ENCODE data around the gene SYT15.
"Not testable (repeated sequence)": the region's sequence is repeated elsewhere in the genome, so short reads cannot be mapped to it uniquely, and the experiment has no call there.

SYT15 gene

DNA sequence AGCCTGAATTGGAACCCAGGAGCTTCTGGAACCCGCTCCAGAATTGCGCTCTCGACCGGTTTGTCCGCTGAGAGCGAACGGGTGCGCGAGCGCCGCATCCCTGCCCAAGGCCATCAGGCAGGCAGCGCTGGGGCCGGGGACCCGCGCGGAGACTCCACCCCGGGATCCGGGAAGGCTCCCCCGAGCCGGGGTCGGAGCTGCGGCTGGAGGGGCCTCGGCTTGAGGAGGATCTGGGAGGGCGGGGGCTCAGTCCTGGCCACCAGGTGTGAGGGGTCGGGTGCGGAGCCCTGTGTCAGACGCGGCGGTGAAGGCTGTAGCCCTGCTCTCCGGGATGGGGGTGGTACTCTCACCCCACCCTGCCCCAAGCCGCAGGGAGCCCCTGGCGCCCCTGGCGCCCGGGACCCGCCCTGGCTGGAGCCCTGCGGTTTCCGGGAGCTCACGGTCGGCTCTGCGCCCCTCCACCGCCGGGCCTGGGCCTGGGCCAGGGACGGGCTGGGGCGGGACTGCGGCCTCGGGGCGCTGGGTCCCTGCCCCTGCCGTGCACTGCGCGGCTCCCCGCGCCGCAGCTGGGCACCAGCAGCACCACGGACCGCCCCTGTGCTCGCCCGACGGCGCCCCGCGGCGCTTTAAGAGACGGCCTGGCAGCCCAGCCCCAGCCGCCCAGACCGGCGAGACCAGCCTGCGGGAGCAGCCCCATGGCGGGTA lies at the start of gene SYT15:
Gene SYT15 (plus strand): TSS at position 655 of the 705 bp plus-strand sequence. CDS start 41 bp downstream, at position 696.
- DNase-seq: not testable (repeated sequence)

- not testable (repeated sequence) for DNase-seq
These were observed 49.2 kb upstream of the SYT15 start for GRCh38 chr10:46529742-46530141.

DNA sequence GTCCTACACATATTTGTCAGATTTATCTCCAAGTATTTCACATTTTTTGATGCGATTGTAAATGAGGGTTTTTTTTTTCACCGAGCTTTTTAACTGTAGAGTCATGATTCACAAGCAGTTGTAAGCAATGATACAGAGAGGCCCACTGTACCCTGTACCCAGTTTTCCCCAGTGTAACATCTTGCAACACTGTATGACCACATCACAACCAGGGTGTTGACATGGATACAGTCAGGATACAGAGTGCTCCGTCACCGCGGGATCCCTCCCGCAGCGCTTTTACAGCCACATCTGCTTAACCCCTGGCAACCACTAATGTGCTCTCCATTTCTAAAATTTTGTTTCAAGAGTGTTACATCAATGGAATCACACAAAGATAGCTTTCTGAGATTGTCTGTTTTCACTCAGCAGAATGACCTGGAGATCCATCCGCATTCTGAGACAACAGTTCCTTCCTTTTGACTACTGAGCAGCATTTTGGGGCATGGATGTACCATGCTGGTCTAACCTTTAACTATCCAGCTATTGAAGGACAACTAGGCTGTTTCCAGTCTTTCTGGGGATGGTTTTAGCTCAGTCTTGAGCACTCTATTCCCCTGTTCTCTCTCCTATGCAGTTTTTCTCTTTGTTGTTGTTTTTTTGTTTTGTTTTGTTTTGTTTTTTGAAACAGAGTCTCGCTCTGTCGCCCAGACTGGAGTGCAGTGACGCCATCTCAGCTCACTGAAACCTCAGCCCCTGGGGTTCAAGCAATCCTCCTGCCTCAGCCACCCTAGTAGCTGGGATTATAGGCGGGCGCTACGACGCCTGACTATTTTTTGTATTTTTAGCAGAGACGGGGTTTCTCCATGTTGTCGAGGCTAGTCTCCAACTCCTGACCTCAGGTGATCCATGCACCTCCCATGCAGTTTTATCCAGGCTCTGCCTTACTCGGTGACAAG lies 48.4 kb upstream of the SYT15 start:
- DNase-seq: no peak

GRCh38 chr10:46532256-46532655 lies 46.7 kb upstream of the SYT15 start:
- not testable (repeated sequence) for DNase-seq

GRCh38 chr10:46534828-46535524 lies 44.0 kb upstream of the SYT15 start:
- no peak for DNase-seq

- no peak for DNase-seq
These were observed 42.8 kb upstream of the SYT15 start for GRCh38 chr10:46536171-46536570.

DNA sequence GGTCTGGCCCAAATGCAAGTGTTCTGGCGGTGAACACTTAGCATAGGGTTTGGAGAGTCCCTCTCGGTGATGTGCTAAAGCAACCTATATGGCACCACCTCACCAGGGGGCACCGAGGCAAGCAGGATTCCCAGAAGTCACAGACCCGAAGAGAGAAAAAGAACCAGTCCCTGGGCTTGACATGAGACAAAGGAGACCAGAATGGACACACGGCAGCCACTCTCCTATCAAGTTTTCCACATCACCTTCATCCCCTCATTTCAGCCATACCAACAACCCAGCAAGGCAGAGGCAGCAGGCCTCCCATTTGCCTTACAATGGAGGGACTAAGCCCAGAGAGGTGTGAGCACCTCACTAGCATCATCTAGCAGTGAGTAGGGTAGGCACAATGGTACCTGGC lies 42.1 kb upstream of the SYT15 start:
- no peak for DNase-seq

DNA sequence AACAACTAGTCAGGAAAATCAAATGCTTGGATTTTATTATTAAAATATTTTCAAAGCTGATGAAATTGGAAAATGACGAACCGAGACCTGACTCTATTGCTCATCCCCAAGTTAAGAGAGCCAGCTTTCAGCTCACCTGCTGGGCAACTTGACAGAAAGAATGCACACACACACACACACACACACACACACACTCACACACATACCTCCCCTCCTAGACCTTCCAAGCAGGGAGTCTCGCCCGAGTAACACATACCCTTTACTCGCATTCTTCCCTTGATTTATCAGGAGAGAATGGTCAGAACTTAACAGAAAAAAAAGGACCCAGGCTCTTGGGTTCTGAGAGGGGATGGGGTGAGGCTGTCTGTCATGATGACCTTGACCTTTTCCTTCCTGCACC lies 41.6 kb upstream of the SYT15 start:
- no peak for DNase-seq

GRCh38 chr10:46538155-46538554 lies 40.8 kb upstream of the SYT15 start:
- DNase-seq: no peak

DNA sequence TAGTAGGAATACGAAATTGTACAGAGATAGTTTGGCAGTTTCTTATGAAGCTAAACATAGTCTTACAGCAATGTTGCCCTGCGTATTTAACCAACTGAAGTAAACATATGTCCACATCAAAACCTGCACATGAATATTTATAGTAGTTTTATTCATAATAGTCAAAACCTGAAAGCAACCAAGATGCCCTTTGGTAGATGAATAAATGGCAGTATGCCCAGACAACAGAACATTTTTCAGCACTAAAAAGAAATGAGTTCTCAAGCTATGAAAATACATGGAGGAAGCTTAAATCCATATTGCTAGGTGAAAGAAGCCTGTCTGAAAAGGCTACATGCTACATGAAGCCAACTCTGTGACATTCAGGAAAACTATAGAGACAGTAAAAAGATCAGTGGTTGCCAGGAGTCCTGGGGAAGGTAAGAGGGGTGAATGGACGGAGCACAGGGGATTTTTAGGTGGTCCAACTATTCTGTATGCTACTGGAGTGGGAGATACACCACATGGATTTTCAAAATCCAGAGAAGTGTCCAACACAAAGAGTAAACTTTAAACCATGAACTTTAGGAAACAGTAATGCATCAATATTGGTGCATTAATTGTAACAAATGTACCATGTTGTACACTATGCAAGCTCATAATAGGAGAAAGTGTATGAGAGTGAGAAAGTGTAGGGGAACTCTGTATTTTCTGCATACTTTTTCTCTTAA lies 40.1 kb upstream of the SYT15 start:
- no peak for DNase-seq

- no peak for DNase-seq
These were observed 39.1 kb upstream of the SYT15 start for GRCh38 chr10:46539596-46540411.

GRCh38 chr10:46540412-46541016 lies 38.4 kb upstream of the SYT15 start:
- DNase-seq: no peak

- DNase-seq: no peak
These were observed 37.8 kb upstream of the SYT15 start for GRCh38 chr10:46541017-46541661.

DNA sequence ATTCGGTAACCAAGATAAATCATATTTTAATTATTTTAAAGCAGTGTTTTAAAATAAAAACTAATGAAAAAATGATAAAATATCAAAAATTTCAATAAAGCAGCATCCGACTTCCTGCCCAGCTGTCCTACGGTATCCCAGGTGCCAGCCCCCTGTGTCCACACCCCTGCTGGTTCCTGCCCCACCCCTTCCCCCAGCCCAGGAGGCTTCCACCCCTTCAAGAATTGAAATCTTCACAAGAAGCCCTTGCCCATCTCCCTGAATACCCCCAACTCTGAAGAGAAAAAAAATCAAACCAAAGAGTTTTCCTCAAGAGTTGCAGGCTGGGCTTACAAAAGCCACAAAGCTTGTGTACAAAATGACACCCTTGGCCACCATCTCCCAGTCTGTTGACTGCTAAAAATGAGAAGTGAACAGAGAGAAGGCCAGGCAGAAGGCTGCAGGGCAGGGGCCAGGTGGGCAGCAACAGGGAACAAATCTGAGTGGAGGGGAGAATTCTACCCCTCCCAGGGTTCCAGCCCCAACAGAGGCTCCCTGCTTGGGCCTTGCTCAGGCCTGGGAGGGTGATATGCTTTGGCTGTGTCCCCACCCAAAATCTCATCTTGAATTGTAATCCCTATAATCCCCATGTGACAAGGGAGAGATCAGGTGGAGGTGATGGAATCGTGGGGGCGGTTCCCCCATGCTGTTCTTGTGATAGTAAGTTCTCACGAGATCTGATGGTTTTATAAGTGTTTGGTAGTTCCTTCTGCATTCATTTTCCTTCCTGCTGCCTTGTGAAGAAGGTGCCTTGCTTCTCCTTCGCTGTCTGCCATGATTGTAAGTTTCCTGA lies 37.0 kb upstream of the SYT15 start:
- no peak for DNase-seq

DNA sequence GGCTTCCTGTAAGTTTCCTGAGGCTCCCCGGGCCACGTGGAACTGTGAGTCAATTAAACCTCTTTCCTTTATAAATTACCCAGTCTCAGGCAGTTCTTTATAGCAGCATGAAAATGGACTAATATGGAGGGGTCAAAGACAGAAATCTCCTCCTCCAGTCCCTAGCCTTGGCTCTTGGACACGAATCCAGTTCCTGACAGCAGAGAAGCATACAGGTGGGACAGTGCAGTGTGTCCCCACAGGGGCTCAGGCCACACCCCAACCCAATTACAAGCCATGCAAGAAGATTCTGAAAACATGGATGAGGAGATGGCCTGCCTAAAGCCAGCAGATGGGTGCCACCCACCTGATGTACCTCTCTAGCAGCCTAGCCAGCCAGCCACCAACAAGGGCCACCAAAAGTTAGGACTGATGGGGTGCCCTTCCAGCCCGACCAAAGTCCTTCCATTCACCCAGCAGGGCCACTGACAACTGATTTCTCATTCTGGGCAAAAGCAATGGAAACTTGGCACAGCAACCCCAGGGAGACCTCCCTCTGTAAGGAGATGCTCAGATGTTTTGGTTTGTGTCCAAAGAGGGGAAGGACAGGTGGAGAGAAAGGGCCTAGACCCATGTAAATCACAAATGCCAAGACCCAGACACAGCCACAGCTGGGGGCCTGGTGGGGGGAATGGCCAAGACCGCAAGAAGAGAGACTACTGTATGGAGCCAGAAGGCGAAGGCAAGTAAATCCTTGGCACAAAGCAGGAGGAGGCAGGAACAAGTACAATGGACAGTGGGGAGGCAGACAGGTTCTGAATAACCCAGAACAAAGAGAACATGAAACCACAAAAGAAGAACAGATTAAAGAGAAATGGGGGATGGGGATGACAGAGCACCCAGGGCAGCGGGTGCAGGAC lies 36.1 kb upstream of the SYT15 start:
- no peak for DNase-seq

GRCh38 chr10:46543466-46544377 lies 35.2 kb upstream of the SYT15 start:
- no peak for DNase-seq

GRCh38 chr10:46544989-46545791 lies 33.7 kb upstream of the SYT15 start:
- DNase-seq: no peak

Measured in stimulated activated naive CD4-positive, alpha-beta T cell treated with Interleukin-2 at 50 U/mL for 16 hours (primary cell).